GM12873 (cell line): Measurements from ENCODE around the gene HERC6.

Experiments used
- TF ChIP-seq, protein P1 (sequence below): IDR thresholded peaks from 2 replicates; pipeline ENCODE4 v1.5.1; 2012; ENCODE audit warnings: low read depth, mild to moderate bottlenecking, moderate library complexity, low read length, control low read depth; ENCODE audit not compliant: insufficient read depth; ENCODE audit errors: missing control alignments

The HERC6 gene

GRCh38 chr4:88419874-88420273 lies 41.2 kb downstream of the HERC6 start:
- TF ChIP-seq, protein P1, sequence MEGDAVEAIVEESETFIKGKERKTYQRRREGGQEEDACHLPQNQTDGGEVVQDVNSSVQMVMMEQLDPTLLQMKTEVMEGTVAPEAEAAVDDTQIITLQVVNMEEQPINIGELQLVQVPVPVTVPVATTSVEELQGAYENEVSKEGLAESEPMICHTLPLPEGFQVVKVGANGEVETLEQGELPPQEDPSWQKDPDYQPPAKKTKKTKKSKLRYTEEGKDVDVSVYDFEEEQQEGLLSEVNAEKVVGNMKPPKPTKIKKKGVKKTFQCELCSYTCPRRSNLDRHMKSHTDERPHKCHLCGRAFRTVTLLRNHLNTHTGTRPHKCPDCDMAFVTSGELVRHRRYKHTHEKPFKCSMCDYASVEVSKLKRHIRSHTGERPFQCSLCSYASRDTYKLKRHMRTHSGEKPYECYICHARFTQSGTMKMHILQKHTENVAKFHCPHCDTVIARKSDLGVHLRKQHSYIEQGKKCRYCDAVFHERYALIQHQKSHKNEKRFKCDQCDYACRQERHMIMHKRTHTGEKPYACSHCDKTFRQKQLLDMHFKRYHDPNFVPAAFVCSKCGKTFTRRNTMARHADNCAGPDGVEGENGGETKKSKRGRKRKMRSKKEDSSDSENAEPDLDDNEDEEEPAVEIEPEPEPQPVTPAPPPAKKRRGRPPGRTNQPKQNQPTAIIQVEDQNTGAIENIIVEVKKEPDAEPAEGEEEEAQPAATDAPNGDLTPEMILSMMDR, result no peak

DNA sequence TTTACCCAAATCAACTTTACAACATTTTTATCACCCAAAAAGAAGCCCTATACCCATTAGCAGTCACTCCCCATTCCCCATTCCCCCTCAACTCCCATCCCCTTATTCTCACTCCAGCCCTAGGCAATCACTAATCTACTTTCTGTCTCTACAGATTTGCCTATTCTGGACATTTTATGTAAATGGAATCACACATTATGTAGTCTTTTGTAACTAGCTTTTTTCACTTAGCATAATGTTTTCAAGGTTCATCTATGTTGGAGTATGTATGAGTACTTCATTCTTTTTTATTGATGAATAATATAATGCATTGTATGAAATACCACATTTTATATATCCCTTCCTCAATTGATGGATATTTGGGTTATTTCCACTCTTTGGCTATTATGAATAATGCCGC lies 42.2 kb downstream of the HERC6 start:
- TF ChIP-seq, protein P1, result no peak

- TF ChIP-seq, protein P1, result no peak
Observed at GRCh38 chr4:88422403-88422802, 43.8 kb downstream of the HERC6 start.

DNA sequence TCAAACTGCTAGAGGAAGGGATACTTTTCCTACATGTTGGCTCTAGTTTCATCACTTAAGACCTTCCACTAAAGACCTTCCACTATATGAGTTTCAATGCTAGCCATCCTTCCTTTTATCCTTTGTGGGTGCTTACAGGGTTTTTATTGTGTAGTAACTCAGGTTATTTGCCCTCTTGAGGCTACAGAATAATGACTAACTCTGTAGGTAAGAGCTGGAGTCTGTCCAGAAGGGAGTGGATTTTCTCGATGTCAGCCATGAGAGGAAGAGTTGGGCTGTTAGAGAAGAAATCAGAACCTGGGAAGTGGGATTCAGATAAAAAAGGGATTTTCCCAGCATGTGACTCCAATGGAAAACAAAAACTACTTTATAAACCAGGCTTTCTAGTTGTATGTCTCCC lies 50.7 kb downstream of the HERC6 start:
- TF ChIP-seq, protein P1, result no peak

GRCh38 chr4:88435987-88436693 lies 57.5 kb downstream of the HERC6 start:
- TF ChIP-seq, protein P1, result no peak

DNA sequence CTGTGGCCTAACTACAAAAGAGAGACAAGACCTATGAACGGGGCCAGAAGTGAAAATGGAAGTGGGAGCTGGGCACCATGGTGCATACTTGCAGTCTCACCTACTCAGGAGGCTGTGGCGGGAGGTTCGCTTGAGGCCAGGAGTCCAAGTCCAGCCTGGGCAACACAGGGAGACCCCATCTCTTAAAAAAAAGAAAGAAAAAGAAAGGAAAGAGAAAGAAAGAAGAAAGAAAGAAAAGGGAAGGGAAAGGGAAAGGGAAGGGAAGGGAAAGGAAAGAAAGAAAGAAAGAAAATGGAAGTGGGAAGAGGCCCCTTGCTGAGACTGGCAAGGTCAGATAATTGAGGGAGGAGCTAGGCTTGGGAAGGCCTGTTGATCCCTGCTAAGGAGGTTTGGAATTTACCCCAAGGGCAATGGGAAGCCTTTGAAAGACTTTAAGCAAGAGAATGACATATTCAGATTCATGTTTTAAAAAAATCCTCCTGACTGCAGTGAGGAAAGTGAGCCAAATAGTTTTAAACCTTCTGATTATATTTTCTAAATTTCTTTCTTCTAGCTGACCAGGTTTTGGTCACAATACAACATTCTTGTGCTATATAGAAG lies 60.6 kb downstream of the HERC6 start:
- TF ChIP-seq, protein P1, result no peak

- TF ChIP-seq, protein P1, result no peak
Observed at GRCh38 chr4:88440146-88440545, 61.5 kb downstream of the HERC6 start.
